GM12874 (cell line): ENCODE measurements around the gene CEP85.

Experiments used
- CTCF ChIP-seq: IDR thresholded peaks from 2 replicates; pipeline ENCODE4 v1.5.1; 2011; ENCODE audit warnings: low read depth, mild to moderate bottlenecking, control low read depth, low read length, moderate library complexity; ENCODE audit not compliant: insufficient read depth

The CEP85 gene

GRCh38 chr1:26317612-26318337 lies 83.8 kb downstream of the CEP85 start, which contains the start of gene CD52:
Gene CD52 (plus strand): TSS chr1:26317958. CDS start chr1:26318018, 60 bp downstream.
- no peak for TF ChIP-seq CTCF

GRCh38 chr1:26318338-26319064 lies 84.5 kb downstream of the CEP85 start:
- TF ChIP-seq CTCF, result no peak

- no peak for TF ChIP-seq CTCF
Measured at GRCh38 chr1:26320896-26321295, 86.9 kb downstream of the CEP85 start.

- TF ChIP-seq CTCF, result peak; percentile 90
Measured at GRCh38 chr1:26321315-26322041, 87.5 kb downstream of the CEP85 start.

- TF ChIP-seq CTCF, result no peak
Measured at GRCh38 chr1:26322042-26322331, 88.0 kb downstream of the CEP85 start.

GRCh38 chr1:26323382-26323781 lies 89.4 kb downstream of the CEP85 start:
- TF ChIP-seq CTCF, result no peak

- no peak for TF ChIP-seq CTCF
Measured at GRCh38 chr1:26324550-26324949, 90.5 kb downstream of the CEP85 start.
